GM18868 (cell line): ENCODE data around the gene RTN4RL2.
"Not testable (repeated sequence)": the region's sequence is repeated elsewhere in the genome, so short reads cannot be mapped to it uniquely, and the experiment has no call there.

Experiments used
- ATAC-seq: cut with Tn5 transposase; IDR thresholded peaks from one replicate; pipeline ENCODE4 v1.9.1; 2021; ENCODE audit warnings: mild to moderate bottlenecking, moderate library complexity; ENCODE audit not compliant: unreplicated experiment

The RTN4RL2 gene

DNA sequence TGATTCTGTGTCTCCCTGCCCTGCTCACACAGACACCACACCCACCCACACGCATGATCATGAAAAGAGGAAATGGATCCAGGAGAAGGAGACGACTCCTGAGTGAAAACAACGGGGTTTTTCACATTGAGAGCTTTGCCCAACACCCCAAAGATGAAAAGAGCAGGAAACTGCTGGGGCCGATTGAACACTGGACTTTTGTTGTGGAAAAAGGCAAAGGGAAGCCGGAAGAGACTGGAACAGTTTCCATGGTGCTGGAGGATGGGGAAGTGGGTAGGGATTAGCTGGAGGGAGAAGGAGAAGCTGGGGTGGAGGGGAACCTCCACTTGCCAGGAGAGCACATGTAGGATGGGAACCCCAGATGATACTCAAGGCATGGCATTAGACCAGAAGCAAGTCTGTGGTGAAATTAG, 28.2 kb upstream of the RTN4RL2 start:
- no peak for ATAC-seq

DNA sequence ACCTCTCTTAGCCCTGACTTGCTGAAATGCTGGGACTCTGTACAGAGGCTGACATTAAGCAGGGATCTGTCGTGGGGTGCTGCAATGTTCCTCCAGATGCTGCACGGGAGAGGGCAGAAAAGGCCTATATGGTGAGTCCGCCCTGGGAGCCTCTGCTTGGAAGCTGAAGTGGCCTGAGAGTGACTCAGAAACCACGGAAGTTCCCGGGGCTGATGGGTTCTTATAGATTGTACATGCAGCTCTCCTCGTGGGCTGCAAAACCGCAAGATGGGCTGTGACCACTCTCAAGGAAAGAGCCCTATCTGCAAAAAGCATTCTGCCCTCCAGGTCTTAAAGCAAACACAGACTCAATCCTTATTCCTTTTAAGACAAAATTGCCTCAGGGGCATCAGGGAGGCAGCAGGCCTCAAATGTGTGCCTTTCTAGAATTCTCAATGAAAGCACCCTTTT, 27.6 kb upstream of the RTN4RL2 start:
- ATAC-seq: peak; percentile 78

DNA sequence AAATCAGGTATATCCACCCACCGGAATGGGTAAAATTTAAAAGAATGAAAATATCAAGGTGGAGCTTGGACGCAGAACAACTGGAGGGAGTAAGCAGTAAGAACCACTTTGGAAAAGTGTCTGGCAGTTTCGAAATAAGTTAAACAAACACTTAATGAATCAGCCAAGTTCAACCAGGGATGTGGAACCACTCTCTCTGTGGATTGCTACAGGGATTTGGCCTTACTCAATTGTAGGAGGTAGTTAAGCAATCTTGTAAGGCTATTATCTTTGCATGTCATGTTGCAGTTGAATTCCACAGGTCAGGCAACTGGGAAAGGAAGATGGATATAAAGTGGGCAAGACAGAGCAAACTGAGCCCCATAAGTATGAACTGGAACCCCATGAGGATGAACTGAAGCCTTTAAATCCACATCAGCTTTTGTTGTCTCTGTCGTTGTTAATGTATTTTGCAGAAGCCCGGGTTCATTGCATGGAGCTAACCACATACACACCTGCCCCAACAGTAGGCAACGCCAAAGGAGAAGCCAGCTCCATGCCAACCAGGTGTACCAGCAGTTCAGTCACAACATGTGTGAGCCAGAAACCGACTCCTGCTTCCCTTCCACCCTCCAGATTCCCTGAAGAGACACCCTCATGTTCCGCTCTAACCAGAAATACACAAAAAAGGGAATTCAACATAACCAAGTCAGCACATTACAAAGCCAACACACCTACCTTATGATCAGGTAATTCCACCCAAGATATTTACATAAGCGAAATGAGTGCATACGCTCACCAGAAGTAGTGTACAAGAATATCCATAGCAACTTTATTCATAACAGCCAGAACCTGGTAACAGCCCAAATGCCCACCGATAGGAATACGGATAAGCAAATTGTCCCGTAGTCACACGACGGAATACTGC, 25.4 kb upstream of the RTN4RL2 start:
- no peak for ATAC-seq

DNA sequence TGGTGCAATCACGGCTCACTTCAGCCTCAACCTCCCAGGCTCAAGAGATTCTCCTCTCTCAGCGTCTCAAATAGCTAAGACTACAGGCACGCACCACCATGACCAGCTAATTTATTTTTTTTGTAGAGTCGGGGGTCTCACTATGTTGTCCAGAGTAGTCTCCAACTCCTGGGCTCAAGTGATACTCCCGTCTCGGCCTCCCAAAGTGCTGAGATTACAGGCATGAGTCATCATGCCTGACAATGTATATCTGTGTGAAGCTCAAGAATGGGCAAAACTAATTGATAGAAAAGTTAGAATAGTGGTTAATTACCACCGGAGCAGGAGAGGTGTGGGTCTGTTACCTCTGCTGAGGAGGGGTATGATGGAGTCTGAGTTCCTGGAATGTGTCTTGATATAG, 24.3 kb upstream of the RTN4RL2 start:
- no peak for ATAC-seq

DNA sequence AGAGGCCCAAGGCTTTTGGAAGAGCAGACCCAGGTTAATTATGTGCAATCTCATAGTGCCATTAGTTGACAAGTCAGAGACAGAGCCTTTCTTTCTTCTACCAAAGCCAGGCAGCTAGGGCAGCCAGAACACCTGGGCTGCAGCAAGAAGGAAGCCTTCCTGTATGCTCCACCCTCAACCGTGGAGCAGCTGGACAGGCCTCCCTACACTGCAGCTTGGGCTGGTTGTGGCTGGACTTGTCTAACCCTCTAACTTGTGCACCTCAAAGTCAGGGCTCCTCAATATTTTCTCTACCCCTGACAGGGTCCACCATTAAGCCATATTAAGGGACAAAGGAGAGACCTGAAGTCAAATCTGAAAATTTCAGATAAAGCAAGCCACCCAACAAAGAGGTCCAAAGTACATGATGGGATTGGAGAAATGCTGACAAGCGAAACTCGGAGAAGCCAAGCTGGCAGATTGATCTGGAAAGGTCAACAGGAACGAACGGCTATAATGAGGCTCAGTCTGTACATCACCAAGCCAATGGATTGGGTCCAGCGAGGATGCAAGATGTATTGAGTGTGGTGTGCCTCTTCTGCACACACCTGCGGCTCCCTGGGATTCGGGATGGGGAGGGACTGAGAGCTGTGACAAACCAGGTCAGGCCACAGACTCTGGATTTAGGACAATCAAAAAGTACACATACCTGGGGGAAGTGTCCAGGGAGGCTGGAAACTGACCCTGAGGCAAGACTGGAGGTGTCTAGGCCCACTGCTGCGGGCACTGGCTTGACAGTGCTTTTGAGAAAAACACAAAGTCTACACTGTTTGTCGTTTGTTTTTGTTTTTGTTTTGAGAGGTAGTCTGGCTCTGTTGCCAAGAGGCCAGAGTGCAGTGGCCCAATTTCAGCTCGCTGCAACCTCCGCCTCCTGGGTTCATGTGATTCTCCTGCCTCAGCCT, 21.7 kb upstream of the RTN4RL2 start:
- no peak for ATAC-seq

DNA sequence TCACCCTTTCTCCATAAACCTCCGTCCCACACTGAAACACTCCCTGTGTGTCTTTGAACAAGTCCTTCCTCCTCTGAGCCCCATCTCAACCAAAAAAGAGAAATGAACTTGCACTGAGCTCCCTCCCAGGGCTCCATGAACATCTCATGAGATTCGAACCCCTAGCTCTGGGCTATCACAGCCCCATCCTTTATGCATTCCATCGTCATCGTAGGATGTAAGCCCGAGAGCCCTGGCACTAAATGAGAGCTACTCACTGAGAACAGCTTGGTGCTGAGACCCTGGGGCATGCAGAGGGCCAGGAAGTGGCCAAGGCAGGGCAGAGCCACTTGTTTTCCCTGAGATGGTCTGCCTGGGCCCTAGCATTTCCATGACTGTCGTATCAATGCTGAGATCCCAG, 20.5 kb upstream of the RTN4RL2 start:
- no peak for ATAC-seq

DNA sequence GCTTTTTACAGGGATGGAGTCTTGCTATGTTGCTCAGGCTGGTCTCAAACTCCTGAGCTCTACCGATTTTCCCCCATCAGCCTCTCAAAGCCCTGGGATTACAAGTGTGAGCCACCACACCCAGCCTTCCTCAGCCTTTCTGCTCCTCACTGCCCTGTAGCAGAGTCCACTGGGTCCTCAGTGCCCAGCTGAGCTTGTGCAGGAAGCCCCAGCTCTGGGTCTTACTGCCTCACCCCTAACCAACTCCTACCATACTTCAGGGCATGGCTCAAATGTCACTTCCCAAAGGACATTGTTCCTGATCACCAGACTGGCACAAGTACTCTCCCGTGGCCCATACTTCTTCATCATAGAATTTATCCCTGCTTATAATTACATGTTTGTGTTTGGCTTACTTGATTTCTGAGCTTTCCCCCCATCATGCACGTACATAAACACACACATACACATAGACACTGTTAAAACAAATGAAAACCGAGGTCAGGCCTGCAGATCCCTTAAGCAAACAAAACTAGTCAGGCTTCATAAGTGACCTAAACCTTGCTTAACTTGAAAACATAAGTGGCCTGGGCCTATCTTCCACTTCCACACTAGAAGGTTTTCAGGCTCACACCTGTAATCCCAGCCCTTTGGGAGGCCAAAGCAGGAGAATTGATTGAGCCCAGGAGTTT, 19.4 kb upstream of the RTN4RL2 start:
- ATAC-seq: no peak

DNA sequence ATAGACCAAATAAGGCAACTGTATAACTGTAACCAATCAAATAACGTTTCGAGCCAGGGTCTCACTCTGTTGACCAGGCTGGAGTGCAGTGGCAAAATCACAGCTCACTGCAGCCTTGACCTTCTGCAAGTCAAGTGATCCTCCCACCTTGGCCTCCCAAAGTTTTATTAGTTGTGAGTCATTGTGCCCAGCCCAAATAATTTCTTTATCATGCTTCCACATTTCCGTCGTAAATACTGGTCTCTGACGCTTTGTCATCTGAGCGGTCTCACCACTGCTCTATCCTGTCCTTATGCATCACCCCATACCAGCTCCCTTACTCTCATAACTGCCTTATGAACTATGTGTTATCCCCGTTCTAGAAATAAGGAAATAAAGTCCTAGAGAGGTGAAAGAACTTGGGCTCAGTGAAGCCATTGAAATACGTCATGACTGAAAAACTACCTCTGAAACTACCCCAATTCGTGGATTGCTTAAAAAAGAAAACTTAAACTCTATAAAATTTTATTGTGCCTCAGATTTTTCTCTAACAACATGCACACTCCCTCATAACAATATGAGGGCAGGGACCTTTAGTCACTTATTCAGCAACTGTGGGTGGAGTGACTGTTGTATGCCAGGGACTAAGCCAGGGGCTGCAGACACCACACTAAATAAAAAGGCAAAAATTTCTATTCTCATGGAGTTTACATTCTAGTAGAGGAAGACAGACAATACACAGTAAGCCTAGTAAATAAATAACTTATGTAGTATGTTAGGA, 15.8 kb upstream of the RTN4RL2 start:
- ATAC-seq: no peak

DNA sequence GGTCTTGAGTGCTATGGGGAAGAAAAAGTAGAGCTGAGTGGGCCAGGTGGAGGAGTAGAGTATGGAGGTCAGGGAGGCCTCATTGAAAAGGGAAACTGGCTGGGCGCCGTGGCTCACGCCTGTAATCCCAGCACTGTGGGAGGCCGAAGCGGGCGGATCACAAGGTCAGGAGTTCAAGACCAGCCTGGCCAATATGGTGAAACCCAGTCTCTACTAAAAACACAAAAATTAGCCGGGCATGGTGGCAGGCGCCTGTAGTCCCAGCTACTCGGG, 15.3 kb upstream of the RTN4RL2 start:
- not testable (repeated sequence) for ATAC-seq

DNA sequence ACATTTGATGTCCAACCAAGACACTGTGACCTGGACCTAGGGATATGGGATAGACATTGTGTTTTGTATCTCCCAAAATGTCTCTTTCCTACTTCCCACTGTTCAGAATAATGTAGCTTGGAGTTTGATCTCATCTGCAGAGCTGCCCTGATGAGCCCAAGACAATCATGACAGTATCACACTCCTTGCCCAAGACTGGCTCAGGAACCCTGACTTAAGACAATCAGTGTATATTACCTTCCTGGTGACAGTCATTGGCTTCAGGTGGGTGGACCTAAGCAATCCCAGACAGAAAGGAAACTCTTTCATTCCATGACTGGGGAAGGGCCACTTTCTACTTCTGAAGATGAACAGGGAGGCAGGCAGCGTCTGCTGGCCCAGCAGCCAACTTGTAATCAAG, 14.3 kb upstream of the RTN4RL2 start:
- no peak for ATAC-seq

DNA sequence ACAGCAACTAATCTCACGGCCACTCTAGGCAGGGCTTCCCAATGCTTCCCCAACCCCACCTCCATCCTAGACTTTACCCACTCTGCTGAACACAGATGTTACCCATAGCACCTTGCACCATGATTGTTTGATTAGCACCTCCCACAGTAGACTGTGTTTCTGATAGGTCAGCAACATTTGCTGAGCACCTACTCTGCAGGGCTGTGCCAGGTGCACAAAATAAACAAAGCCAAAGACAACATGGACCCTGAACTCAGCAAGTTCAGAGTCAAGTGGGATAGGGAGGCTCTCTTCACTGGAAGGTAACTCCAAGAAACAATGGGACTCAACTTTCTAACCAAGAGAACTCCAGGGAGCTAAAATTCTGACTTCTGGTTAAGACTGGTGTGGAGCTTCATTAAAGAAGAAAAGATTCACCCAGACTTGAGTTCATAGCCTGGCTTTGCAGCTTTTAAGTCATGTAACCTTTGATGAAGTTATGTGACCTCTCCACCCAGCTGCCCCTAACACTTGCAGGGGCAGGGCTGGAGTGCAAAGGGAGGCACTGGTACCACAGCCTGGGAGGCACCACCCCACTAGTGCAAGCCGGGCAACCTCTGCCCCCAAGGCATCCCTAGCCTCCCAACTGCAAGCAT, 6.7 kb upstream of the RTN4RL2 start:
- ATAC-seq: no peak

DNA sequence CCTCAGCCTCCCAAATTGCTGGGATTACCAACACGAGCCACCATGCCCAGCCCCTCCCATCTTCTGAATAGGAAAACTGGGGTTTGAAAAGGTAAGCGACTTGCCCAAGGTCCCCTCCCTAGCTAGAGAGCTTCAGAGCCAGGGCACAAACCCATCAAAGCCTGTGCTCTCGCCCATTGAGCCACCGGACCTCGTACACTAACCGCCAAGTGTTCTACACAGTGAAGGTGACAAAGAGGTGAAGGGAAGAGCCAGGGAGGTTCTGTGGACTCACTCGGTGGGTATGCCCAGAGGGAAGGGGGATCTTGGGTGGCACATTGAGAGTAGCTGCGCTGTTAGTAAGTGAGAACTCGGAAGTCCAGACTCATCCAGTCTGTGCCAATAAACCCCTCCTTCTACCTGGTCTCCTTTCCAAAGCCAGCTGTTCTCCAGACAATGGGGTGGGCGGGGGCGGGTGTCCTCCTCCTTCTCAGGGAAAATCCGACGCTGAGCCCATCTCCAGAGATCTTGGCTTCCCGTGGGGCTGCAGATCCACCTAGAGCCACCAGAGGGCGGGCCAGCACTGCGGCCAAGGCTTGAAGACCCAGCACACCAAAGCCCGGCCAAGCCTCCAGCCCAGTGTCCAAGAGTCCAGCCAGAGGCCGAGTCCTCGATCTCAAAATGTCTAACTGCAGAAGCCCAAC, 3.2 kb upstream of the RTN4RL2 start:
- ATAC-seq: peak; percentile 62

DNA sequence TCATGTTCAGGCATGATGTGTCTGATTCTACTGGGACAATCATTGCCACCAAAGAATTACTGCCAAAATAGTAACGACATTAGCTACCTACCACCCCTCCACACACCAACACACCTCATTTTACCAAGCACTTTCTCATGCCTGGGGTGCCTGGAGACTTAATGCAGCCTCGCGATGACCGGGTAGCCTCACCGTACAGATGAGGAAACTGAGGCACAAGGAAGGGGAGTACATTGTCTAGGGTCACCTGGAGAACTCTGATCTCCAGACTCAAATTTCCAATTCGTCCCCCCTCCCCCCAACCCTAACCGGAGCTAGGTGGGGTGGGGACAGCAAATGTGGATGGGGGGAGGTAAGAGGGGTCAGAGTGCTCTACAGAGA, 2.7 kb upstream of the RTN4RL2 start:
- ATAC-seq: peak; percentile 31

DNA sequence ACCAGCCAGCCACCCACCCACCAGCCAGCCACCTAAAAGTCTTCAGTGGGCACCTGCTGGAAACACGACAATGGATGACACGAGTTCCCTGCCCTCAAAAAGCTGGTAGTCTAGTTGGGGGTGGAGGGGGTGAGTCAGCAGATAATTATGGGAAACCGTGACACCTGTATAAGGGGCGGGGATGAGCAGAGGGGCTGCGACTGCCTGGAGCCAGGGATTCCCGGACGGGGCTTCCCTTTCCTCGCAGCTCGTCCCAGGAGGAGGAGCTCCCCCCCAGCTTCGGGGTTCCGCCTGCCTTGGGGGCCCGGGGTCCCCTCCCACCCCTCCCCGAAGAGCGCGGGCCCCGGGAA, 2.3 kb upstream of the RTN4RL2 start:
- ATAC-seq: no peak

DNA sequence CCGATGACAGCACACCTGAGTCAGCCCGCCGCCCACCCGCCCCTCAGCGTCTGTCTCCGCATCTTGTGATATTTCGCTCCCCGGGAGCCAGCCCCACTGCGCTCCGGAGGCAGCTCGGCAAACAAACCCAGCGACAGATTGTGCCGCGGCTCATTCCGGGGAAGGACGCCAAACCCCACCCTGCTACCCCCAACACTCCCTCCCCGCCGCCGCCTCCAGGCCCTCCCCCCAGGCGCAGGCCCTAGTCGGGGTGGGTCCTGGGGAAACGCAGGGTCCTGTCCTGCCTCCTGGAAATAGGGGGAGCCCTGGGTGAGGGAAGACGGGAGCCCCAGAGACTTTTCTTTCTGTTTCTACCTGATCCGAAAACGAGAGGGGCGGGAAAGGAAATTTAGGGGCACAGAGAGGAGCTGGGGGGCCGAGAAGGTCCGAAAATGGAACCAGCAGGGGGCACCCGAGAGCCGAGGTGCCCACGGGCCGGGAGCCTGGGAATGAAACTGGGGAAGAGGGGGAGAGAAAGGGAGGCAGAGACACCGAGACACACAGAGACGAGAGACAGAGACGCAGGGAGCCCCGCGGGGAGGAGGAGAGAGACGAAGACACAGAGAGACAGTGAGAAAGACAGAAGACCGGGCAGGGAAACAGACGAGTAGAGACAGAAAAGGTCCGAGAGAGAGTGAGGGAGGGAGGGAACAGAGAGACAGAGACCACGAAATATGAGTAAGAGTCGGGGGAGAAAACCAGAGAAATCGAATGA, 1.7 kb upstream of the RTN4RL2 start:
- ATAC-seq: no peak

DNA sequence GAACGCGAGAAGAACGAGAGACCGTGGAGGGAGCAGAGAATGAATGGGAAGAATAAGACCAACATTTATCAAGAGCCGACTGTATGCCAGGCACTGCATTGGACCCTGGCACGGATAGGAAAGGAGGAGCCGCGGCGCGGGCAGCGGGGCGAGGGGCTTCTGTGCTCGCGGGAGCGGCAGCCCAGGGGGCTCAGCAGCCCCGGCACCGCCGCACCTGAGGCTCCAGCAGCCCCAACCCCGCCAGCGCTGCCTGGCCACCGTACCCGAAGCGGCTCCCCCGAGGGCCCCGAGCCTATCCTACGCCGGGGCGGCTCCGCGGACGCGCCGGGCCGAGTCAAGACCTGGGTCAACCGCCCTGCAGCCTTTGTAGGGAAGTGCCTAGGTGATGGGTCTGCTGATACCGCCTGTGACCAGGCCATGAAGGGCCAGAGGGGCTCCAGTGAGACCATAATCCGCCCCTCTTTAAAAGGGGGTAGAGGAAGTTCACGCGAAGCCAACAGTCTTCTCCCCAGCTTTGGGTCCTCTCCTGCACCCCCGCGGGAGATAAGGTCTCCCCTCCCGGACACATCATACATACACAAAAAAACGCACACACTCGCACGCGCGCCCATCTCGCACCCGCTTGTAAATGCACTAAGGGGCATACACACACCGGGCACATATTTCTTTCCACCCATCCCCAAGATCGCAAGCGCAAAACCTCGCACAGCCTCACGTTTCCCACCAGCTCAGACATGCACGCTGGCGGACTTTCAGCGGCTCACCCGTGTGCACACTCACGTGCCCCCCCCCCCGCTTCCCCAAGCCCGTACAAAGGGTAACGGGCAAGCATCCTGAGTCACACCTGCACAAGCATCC, 935 bp upstream of the RTN4RL2 start:
- no peak for ATAC-seq

DNA sequence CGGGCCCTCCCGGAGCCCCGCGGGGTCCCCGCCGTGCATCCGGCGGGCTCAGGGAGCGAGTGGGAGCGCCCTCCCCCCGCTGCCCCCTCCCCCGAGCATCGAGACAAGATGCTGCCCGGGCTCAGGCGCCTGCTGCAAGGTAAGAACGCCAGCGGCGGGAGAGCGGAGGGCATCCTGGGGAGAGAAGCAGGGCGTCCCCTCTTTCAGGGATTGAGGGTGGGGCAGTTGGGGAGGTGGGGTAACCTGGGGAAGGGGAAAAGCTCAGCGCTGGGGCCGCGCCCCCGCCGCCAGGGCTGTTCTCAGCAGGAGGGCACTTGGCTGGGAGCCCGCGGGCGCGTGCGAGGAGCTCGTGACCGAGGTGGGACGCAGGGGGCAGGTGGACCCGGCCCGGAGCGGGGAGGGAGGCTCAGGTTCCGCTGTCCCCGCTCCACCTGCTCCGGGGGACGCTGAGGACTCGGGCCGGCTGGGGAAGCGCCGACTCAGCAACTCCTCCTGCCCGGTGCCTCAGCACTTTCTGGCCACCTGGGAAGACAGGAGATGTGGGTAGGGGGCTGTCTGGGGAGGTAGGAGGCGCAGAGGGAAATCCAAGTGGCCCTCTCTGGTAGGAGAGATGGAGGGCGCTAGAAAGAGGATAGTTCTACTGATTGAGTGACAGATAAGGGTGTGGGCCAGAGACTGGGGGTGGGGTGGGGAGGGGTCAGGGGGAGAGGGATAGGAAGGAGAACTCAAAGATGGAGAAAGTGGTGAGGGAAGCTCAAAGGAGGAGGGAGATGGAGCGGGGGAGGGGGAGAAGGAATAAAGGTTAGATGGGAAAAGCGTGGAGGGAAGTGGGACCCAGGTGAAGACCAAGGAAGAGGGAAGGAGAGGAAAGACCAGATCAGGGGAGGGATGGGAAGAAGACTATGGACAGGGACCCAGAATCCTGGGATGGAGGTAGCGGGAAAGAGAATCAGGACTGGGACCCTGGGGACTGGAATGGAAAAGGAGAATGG, 726 bp downstream of the RTN4RL2 start:
- ATAC-seq: peak; percentile 1
